Pulmonary artery endothelial cell (primary cell): Measurements from ENCODE around the gene TRIM56. TPM values are rescaled to one million over a fixed set of nuclear protein-coding genes. Genes with fewer than 3 reads are reported as not detected.
"Not testable (repeated sequence)": the region's sequence is repeated elsewhere in the genome, so short reads cannot be mapped to it uniquely, and the experiment has no call there.

ENCODE experiments used
- DNase-seq: peaks from one replicate; pipeline ENCODE4 v3.0.0-alpha.2; 2011; ENCODE audit warnings: low read depth, low spot score
- total RNA-seq: library from RNA; depleted of rRNA; stranded (reverse); fragments of >200 nt; gene quantifications from 2 replicates; pipeline ENCODE4 v1.2.3, GENCODE V29; 2014

Gene TRIM56
- 14.0 and 28.8 TPM in 2 replicates for total RNA-seq

GRCh38 chr7:101085162-101085964 is at the start of gene TRIM56:
Gene TRIM56 (plus strand): TSS chr7:101085481. CDS start chr7:101087313, 1,832 bp downstream.
- DNase-seq, result peak; percentile 65

GRCh38 chr7:101035941-101036340 is 49.3 kb upstream of the TRIM56 start:
- DNase-seq, result no peak

GRCh38 chr7:101041283-101041682 is 44.0 kb upstream of the TRIM56 start:
- DNase-seq, result not testable (repeated sequence)

GRCh38 chr7:101058355-101058754 is 26.9 kb upstream of the TRIM56 start:
- DNase-seq, result no peak

- DNase-seq, result no peak
These were observed 25.7 kb upstream of the TRIM56 start for GRCh38 chr7:101059620-101059942.

GRCh38 chr7:101060992-101061391 is 24.3 kb upstream of the TRIM56 start:
- DNase-seq, result no peak

GRCh38 chr7:101064176-101064550 is 21.1 kb upstream of the TRIM56 start:
- not testable (repeated sequence) for DNase-seq

- not testable (repeated sequence) for DNase-seq
These were observed 20.1 kb upstream of the TRIM56 start for GRCh38 chr7:101065162-101065561.

- DNase-seq, result no peak
These were observed 19.0 kb upstream of the TRIM56 start for GRCh38 chr7:101066141-101066832.

- DNase-seq, result no peak
These were observed 18.5 kb upstream of the TRIM56 start for GRCh38 chr7:101066833-101067177.

- DNase-seq, result no peak
These were observed 16.9 kb upstream of the TRIM56 start for GRCh38 chr7:101068401-101068800.

GRCh38 chr7:101071362-101072104 is 13.7 kb upstream of the TRIM56 start:
- not testable (repeated sequence) for DNase-seq

- DNase-seq, result no peak
These were observed 9.6 kb upstream of the TRIM56 start for GRCh38 chr7:101075646-101076045.

- DNase-seq, result not testable (repeated sequence)
These were observed 9.1 kb upstream of the TRIM56 start for GRCh38 chr7:101076183-101076582.

- no peak for DNase-seq
These were observed 7.8 kb upstream of the TRIM56 start for GRCh38 chr7:101077303-101078086.

- DNase-seq, result no peak
These were observed 3.8 kb upstream of the TRIM56 start for GRCh38 chr7:101081432-101081831.

- DNase-seq, result no peak
These were observed 468 bp upstream of the TRIM56 start for GRCh38 chr7:101084865-101085161.

GRCh38 chr7:101087334-101088068 is 2.2 kb downstream of the TRIM56 start:
- DNase-seq, result no peak

- DNase-seq, result no peak
These were observed 2.8 kb downstream of the TRIM56 start for GRCh38 chr7:101088069-101088425.

- no peak for DNase-seq
These were observed 3.7 kb downstream of the TRIM56 start for GRCh38 chr7:101088858-101089529.

- no peak for DNase-seq
These were observed 4.6 kb downstream of the TRIM56 start for GRCh38 chr7:101089876-101090275.
